Osteoblast (primary cell): Measurements from ENCODE around the gene ADGRV1. TPM values are rescaled to one million over a fixed set of nuclear protein-coding genes. Genes with fewer than 3 reads are reported as not detected.
A peak's percentile ranks its signal among the peaks of the same experiment; 100 is the strongest.
"Not testable (repeated sequence)": the region's sequence is repeated elsewhere in the genome, so short reads cannot be mapped to it uniquely, and the experiment has no call there.

Experiments used
- DNase-seq: peaks from one replicate; pipeline ENCODE4 v3.0.0; 2011; ENCODE audit warnings: low spot score, mixed read lengths; ENCODE audit not compliant: insufficient read length; ENCODE audit errors: missing footprints
- H2AFZ ChIP-seq: 2 replicates; pipeline ENCODE4 v1.6.0; 2011; ENCODE audit warnings: mild to moderate bottlenecking, low read length
- H3K27ac ChIP-seq: 2 replicates; pipeline ENCODE4 v1.5.1; 2011; ENCODE audit warnings: mild to moderate bottlenecking, low read depth, low read length, moderate library complexity
- H3K27me3 ChIP-seq: 2 replicates; pipeline ENCODE4 v1.6.0; 2012; ENCODE audit warnings: mild to moderate bottlenecking, control low read depth, inconsistent platforms, low read length, moderate library complexity; ENCODE audit not compliant: insufficient read depth
- H3K36me3 ChIP-seq: 2 replicates; pipeline ENCODE4 v1.5.1; 2011; ENCODE audit warnings: mild to moderate bottlenecking, low read length, control low read depth, moderate library complexity; ENCODE audit not compliant: insufficient read depth
- H3K4me1 ChIP-seq: 2 replicates; pipeline ENCODE4 v1.5.1; 2011; ENCODE audit warnings: mild to moderate bottlenecking, low read length, control low read depth, moderate library complexity; ENCODE audit not compliant: insufficient read depth
- H3K4me2 ChIP-seq: 2 replicates; pipeline ENCODE4 v1.6.0; 2011; ENCODE audit warnings: mild to moderate bottlenecking, low read length; ENCODE audit not compliant: insufficient read depth
- H3K4me3 ChIP-seq: fragments of 200-600 bp; sonication (generic); 3 replicates; pipeline ENCODE4 v1.5.1; 2012; ENCODE audit warnings: mild to moderate bottlenecking, low read length, inconsistent platforms; ENCODE audit not compliant: insufficient read depth
- H3K79me2 ChIP-seq: 2 replicates; pipeline ENCODE4 v1.6.0; 2012; ENCODE audit warnings: mild to moderate bottlenecking, low read length, control low read depth, inconsistent platforms; ENCODE audit not compliant: insufficient read depth
- H3K9me3 ChIP-seq: 2 replicates; pipeline ENCODE4 v1.5.1; 2011; ENCODE audit warnings: low read depth, low read length, control low read depth
- H4K20me1 ChIP-seq: 2 replicates; pipeline ENCODE4 v1.6.0; 2012; ENCODE audit warnings: mild to moderate bottlenecking, low read length, control low read depth; ENCODE audit not compliant: insufficient read depth
- total RNA-seq: library from RNA; depleted of rRNA; stranded (reverse); fragments of >200 nt; gene quantifications from 2 replicates; pipeline ENCODE4 v1.2.3, GENCODE V29; 2012
- TF ChIP-seq, protein P1 (sequence below): IDR thresholded peaks from 2 replicates; pipeline ENCODE4 v1.5.1; 2011; ENCODE audit warnings: mild to moderate bottlenecking, low read depth, low read length, moderate library complexity; ENCODE audit errors: extremely low read depth

ADGRV1 gene
- total RNA-seq, 1 donor: under 0.01 TPM

DNA sequence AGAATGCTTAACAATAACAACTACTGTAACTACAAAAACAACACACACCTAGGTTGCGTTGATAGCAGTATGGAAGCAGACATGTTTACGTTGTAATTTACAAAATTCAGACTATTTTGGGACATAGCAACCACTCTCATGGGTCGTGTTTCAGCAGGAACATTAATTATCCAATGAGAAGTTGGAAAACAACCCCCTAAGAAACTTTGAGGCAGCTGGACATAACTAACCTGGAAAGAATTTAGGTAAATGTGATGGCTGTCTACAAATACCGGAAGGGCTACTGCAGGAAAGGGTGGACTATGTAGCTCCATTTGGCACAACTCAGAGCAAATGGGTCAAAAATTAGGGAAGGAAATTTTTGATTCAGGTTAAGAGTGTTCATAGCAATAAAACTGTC lies 409.3 kb downstream of the ADGRV1 start:
- no peak overlapping the region for H2AFZ ChIP-seq
- H3K36me3 ChIP-seq: no peaks in the 10 kb centered on the region
- no peaks in the 10 kb centered on the region for H3K9me3 ChIP-seq
- H3K79me2 ChIP-seq: no peaks in the 10 kb centered on the region
- no peak overlapping the region for H3K27ac ChIP-seq
- DNase-seq: no peak
- no peaks in the 10 kb centered on the region for H4K20me1 ChIP-seq
- no peaks in the 10 kb centered on the region for H3K27me3 ChIP-seq
- TF ChIP-seq, protein P1, sequence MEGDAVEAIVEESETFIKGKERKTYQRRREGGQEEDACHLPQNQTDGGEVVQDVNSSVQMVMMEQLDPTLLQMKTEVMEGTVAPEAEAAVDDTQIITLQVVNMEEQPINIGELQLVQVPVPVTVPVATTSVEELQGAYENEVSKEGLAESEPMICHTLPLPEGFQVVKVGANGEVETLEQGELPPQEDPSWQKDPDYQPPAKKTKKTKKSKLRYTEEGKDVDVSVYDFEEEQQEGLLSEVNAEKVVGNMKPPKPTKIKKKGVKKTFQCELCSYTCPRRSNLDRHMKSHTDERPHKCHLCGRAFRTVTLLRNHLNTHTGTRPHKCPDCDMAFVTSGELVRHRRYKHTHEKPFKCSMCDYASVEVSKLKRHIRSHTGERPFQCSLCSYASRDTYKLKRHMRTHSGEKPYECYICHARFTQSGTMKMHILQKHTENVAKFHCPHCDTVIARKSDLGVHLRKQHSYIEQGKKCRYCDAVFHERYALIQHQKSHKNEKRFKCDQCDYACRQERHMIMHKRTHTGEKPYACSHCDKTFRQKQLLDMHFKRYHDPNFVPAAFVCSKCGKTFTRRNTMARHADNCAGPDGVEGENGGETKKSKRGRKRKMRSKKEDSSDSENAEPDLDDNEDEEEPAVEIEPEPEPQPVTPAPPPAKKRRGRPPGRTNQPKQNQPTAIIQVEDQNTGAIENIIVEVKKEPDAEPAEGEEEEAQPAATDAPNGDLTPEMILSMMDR: no peak
- H3K4me3 ChIP-seq: no peak overlapping the region
- H3K4me2 ChIP-seq: no peak overlapping the region
- H3K4me1 ChIP-seq: no peaks in the 10 kb centered on the region

DNA sequence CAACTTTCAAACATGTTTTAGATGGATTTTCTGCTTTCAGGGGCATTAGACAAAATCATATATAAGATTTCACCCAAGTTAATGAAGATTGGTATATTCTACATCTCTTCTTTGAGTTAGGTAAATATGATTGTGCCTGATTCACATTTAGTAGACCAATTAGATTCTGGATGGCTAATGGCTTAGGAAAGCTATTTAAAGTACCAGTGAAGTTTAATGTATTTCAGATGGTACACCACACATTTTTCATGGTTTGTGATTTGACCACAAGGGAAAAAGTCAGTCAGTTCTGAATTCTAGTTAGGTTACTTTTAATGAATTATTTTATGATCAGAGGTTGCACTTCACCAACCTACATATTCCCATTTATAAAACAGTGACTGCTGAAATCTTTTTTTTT lies 409.7 kb downstream of the ADGRV1 start:
- Histone ChIP-seq H3K27me3 (no peaks in the 10 kb centered on the region), H4K20me1 (no peaks in the 10 kb centered on the region), H2AFZ (no peak overlapping the region), H3K4me2 (no peak overlapping the region), H3K79me2 (no peaks in the 10 kb centered on the region), H3K9me3 (no peaks in the 10 kb centered on the region), H3K4me1 (no peaks in the 10 kb centered on the region), H3K4me3 (no peak overlapping the region), H3K36me3 (no peaks in the 10 kb centered on the region), H3K27ac (no peak overlapping the region)
- TF ChIP-seq, protein P1: no peak
- DNase-seq: peak; percentile 61

DNA sequence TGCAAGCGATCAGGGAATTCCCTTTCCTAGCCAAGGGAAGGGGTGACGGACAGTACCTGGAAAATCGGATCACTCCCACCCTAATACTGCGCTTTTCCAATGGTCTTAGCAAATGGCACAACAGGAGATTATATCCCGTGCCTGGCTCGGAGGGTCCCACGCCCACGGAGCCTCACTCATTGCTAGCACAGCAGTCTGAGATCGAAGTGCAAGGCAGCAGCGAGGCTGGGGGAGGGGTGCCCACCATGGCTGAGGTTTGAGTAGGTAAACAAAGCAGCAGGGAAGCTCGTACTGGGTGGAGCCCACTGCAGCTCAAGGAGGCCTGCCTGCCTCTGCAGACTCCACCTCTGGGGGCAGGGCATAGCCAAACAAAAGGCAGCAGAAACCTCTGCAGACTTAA lies 411.3 kb downstream of the ADGRV1 start:
- H3K36me3 ChIP-seq, H3K4me2 ChIP-seq, H3K79me2 ChIP-seq, H3K9me3 ChIP-seq, DNase-seq, H3K27ac ChIP-seq, H2AFZ ChIP-seq, H3K4me1 ChIP-seq, H3K27me3 ChIP-seq, H3K4me3 ChIP-seq, H4K20me1 ChIP-seq: not testable (repeated sequence)

DNA sequence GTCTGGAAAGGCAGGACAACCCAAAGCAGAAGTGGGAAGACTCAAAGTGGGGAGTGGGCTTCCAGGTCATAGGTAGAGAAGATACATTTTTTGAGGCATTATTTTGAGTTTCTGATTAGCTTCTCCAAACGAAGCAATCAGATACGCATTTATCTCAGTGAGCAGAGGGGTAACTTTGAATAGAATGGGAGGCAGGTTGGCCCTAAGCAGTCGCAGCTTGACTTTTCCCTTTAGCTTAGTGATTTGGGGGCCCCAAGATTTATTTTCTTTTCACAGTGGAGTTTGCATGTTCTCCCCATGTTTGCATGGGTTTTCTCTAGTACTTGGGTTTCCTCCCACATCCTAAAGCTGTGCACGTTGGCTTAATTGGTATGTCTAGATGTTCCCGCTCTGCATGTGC lies 422.6 kb downstream of the ADGRV1 start:
- Histone ChIP-seq H4K20me1 (no peaks in the 10 kb centered on the region), H3K4me1 (peaks cover 15% of the 10 kb centered on the region), H3K79me2 (no peaks in the 10 kb centered on the region), H3K36me3 (no peaks in the 10 kb centered on the region), H3K4me2 (no peak overlapping the region), H2AFZ (no peak overlapping the region), H3K4me3 (no peak overlapping the region), H3K9me3 (no peaks in the 10 kb centered on the region), H3K27ac (no peak overlapping the region), H3K27me3 (peaks cover 19% of the 10 kb centered on the region)
- no peak for DNase-seq
- TF ChIP-seq, protein P1: no peak

DNA sequence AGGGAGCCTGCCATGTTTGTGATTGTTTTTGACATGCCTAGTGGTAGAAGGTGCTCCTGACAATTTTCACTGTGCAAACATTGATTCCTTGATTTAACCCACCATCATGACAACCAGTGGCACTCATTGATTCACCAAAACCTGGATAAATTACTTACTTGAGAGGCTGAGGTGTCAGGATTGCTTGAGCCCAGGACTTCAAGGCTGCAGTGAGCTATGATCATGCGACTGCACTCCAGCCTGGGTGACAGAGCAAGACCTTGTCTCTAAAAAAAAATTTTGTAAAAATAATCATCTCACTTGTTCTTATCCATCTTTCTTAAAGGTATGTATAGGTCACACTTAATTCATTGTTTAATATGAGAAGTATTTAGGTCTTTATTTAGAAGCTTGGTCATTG lies 423.2 kb downstream of the ADGRV1 start:
- Histone ChIP-seq H3K4me3 (no peak overlapping the region), H3K4me2 (no peak overlapping the region), H3K4me1 (peaks cover 15% of the 10 kb centered on the region), H3K79me2 (no peaks in the 10 kb centered on the region), H4K20me1 (no peaks in the 10 kb centered on the region), H3K27ac (no peak overlapping the region), H2AFZ (no peak overlapping the region), H3K27me3 (peaks cover 19% of the 10 kb centered on the region), H3K36me3 (no peaks in the 10 kb centered on the region), H3K9me3 (no peaks in the 10 kb centered on the region)
- no peak for DNase-seq
- TF ChIP-seq, protein P1: no peak
